Ecto neural progenitor cell (in vitro differentiated cells): ENCODE data around the gene INO80C.
"Not testable (repeated sequence)": the region's sequence is repeated elsewhere in the genome, so short reads cannot be mapped to it uniquely, and the experiment has no call there.

Experiments used
- DNase-seq: peaks from one replicate; pipeline ENCODE4 v3.0.0-alpha.2; 2018; ENCODE audit warnings: low spot score

INO80C gene

GRCh38 chr18:35460736-35461161, 37.0 kb downstream of the INO80C start:
- no peak for DNase-seq

DNA sequence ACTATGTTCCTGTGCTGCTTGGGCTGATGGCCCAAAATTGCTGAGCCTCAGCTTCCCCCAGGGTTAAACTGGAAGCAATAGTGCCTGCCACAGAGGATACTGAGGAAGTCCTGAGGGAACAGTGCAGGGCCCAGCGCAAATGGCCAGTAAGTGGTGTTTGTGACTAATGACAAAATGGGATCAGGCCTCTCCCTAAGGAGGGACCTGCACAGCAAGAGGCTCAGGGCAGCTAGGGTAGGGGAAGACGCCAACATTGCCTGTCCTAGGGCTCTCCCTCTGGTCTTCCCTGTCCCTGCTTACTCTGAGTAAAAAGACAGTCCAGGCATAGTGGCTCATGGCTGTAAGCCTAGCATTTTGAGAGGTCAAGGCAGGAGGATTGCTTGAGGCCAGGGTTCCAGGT, 37.8 kb downstream of the INO80C start:
- DNase-seq, result no peak

DNA sequence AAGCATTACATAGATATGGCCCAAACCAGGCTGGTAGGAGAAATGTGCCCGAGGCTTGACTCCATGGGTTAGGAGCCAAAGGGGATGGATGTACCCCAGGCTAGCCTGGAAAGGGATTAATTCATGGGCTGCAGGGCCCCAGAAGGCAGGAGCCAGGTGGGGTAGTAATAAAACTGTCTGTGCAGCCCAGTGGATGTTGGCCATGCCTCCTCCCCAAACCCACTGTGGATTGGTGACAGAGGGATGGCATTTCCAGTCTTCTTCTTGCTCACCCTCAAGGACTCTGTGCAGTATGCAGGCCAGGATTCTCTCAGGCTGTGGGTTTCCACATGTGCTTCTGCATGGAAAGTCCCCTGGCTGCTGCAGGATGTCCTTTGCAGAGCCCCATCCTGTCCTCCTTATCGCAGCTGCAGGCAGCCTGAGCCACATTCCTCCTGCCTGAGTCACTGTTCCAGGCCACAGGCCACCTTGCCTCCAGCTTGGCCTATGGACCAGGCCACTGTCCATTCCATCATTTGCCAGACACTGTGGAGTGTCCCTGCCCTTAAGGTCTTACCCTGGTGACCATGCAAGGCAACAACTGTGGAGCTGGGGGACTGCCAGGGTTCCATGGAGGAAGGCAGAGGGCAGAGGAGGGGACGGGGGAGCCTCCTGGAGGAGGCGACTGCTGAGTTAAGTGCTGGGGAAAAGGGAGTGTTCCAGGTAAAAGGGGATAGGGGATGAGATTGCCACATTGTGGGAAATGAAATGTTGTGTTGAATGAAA, 38.9 kb downstream of the INO80C start:
- no peak for DNase-seq

- DNase-seq, result no peak
Observed at GRCh38 chr18:35458271-35458670, 39.5 kb downstream of the INO80C start.

- no peak for DNase-seq
Observed at GRCh38 chr18:35457140-35457704, 40.5 kb downstream of the INO80C start.

DNA sequence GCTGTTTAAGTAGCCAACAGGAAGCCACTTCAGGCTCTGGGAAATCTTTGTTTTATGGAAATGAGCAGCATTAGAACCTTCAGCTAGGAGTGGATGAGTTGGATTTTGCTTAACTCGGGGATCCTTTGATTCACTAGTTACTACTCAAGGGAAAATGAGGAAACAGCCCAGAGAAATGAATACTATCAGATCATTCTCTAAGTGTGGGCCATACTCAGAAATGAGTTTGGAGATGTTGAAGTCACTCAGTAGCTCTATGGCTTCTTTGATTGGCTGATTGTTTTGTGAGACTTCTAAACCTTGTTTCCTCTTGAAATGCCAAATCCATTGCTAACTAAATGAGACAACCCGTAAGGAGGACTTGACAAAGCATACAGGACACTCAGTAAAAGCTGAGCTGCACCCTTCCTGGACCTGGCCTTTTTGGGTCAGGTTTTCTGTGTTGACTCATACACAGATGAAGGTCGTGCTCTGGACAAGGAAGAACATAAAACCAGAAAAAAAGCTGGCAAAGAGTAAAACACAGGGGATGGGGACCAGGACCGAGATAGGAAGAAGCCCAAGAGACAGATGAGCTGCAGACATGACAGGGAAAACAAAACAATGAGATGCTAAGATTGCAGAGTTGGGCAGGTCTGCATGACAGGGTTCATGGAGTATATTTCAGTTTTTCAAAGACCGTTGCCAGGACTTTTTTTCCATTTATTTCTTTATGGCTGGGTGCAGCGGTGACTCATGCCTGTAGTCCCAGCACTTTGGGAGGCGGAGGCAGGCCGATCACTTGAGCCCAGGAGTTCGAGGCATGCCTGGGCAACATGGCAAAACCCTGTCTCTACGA, 41.6 kb downstream of the INO80C start:
- no peak for DNase-seq

DNA sequence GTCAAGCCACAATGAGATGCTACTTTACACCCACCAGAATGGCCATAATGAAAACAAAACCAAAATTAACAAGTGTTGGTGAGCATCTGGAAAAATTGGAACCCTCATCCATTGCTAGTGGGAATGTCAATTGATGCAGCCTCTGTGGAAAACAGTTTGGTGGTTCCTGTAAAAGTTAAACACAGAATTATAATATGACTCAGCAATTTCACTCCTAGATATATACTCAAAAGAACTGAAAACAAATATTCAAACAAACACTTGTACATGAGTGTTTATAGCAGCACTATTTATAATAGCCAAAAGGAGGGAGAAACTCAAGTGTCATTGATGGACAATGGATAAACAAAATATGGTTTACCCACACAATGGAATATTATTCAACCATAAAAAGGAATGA, 43.0 kb downstream of the INO80C start:
- no peak for DNase-seq

DNA sequence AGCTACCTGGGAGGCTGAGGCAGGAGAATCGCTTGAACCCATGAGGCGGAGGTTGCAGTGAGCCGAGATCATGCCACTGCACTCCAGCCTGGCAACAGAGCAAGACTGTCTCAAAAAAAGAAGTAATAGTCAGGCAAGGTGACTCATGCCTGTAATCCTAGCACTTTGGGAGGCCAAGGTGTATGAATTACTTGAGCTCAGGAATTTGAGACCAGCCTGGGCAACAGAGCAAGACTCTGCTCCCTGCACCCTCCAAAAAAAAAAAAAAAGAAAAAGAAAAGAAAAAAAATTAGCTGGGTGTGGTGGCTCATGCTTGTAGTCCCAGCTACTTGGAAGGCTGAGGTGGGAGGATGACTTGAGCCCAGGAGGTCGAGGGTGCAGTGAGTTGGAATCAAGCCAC, 44.7 kb downstream of the INO80C start:
- not testable (repeated sequence) for DNase-seq

GRCh38 chr18:35451916-35452315, 45.8 kb downstream of the INO80C start:
- DNase-seq, result no peak

GRCh38 chr18:35451032-35451431, 46.7 kb downstream of the INO80C start:
- DNase-seq, result no peak

DNA sequence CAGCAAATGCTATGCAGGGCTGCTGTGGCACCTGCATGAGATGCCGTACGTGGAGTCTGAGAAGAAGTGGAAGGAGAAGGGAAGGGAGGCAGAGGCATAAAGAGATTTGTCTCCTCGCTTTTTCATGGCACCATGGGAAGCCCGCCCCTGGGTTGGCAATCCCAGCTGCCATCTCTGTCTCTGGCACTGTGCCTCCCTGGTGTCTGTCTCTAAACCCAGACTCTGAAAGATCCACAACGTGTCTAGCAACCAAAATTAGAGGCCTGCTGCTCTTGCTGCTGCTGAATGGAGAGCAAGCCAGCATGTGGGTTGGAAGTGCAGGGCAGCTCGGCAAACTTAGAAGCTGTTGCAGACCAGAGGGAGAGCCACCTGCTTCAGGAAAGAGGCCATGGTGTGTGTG, 53.1 kb downstream of the INO80C start:
- no peak for DNase-seq

- DNase-seq, result no peak
Observed at GRCh38 chr18:35443847-35444246, 53.9 kb downstream of the INO80C start.

GRCh38 chr18:35443434-35443833, 54.3 kb downstream of the INO80C start:
- DNase-seq, result no peak

GRCh38 chr18:35442701-35443100, 55.1 kb downstream of the INO80C start:
- DNase-seq, result no peak

GRCh38 chr18:35441857-35442595, 55.7 kb downstream of the INO80C start:
- DNase-seq, result no peak

GRCh38 chr18:35438480-35439234, 59.1 kb downstream of the INO80C start:
- no peak for DNase-seq

DNA sequence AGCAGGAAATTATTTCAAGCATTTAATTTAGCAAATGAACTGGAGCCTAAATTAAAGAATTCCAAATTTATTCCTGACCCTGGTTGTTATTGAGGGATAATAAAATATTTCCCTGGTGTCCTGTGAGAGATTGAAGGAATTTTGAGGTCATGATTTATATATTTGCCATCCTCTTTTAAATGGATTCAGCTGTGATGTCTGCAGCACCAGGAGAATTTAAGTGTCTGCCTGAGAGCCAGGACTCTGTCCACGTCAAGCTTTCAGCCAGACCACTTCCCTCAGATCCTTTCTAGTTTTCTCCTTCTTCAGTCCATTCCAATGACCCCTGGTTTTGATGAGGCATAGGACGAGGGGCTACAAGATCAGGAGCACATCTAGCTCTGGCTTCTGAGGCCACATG, 59.9 kb downstream of the INO80C start:
- no peak for DNase-seq

DNA sequence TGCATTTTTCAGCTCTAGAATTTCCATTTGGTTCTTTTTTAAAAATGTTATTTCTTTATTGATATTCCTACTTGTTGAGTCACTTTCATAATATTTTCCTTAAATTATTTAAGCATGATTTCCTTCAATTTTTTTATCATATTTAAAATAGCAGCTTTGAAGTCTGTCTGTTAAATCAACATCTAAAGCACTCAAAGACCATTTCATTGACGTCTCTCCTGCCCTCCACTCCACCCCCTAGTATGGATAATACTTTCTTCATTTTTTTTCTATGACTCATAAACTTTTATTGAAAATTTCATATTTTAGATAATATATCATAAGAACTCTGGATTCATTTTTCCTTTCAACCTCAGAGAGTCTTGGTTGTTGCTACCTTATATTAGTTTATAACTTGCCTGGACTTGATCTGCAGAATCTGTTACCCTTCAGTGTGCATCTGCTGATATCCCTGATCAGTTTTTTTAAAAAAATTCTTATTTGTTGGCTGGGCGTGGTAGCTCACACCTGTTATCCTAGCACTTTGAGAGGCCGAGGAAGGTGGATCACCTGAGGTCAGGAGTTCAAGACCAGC, 61.6 kb downstream of the INO80C start:
- no peak for DNase-seq

DNA sequence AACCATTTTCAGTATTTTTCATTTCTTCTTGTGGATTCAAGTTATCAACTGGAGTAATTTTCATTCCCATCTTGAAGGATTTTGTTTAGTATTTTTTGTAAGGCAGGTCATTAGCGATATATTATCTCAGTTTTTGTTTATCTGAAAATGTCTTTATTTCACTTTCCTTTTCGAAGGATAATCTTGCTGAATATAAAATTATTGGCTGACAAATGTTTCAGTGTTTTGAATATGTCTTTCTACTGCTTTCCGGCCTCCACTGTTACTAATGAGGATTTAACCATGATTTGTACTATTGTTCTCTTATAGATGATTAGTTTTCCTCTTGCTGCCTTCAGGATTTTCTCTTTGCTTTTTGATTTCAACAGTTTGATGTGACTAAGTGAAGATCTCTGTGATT, 62.4 kb downstream of the INO80C start:
- no peak for DNase-seq

- DNase-seq, result no peak
Observed at GRCh38 chr18:35432565-35433001, 65.2 kb downstream of the INO80C start.

DNA sequence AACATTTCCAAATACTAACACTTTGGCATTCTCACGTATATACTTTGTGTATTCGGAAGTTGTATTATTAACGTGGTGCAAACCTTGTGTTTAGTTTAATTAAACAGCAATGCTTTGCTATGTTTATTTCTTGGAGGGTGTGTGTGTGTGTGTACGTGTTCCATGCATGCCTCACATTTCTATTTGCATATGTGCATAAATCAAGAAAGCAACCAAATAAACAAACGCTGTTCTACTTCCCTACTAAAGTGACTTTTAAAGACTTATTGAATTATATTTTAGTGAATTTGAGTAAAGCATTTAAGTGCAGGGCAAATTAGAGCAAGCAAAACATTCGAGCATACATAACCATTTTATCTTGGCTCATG, 66.4 kb downstream of the INO80C start:
- DNase-seq, result no peak
